IMR-90 (cell line): Measurements from ENCODE around the gene CLCF1. TPM values are rescaled to one million over a fixed set of nuclear protein-coding genes. Genes with fewer than 3 reads are reported as not detected.

Experiments used
- ATAC-seq: fragments of 200-7000 bp; cut with Tn5 transposase; 2 replicates; pipeline ENCODE4 v1.9.1; 2020; ENCODE audit warnings: low read depth, mild to moderate bottlenecking, moderate library complexity
- BruUV-seq: library from RNA; stranded (reverse); fragments of 400-500 nt; replicated peaks from 2 replicates; lab custom pipeline; 2021; lab: Mats Ljungman, UMichigan
- CTCF ChIA-PET: fragments of 300-600 bp; formaldehyde crosslinking; extraction: SDS; loops from one replicate; lab custom pipeline; 2021; ENCODE audit warnings: antibody characterized with exemption; lab: Yijun Ruan, JAX
- POLR2A ChIA-PET: fragments of 300-600 bp; sonication (Branson Sonifier 250); formaldehyde crosslinking; loops from one replicate; lab custom pipeline; 2022; ENCODE audit warnings: antibody characterized with exemption; ENCODE audit not compliant: unreplicated experiment; lab: Charles Lee
- DNase-seq: peaks from one replicate; pipeline ENCODE4 v3.0.0; 2013
- H2AFZ ChIP-seq: replicated peaks from 2 replicates; pipeline ENCODE3; 2013; ENCODE audit warnings: low read length, mild to moderate bottlenecking; ENCODE audit not compliant: poor library complexity
- H2AK5ac ChIP-seq: 2 replicates; pipeline ENCODE4 v1.6.1; 2013; ENCODE audit warnings: low read depth, low read length, inconsistent platforms
- H2AK9ac ChIP-seq: replicated peaks from 2 replicates; pipeline ENCODE3; 2013; ENCODE audit warnings: mild to moderate bottlenecking, low read depth, low read length, moderate library complexity; ENCODE audit not compliant: poor library complexity
- H2BK120ac ChIP-seq: 2 replicates; pipeline ENCODE4 v1.6.1; 2013; ENCODE audit warnings: low read depth, low read length, inconsistent platforms
- H2BK15ac ChIP-seq: 3 replicates; pipeline ENCODE4 v1.6.1; 2013; ENCODE audit warnings: low read depth, low read length, inconsistent platforms
- H2BK20ac ChIP-seq: 2 replicates; pipeline ENCODE4 v1.6.1; 2013; ENCODE audit warnings: low read depth, mild to moderate bottlenecking, inconsistent platforms, low read length, moderate library complexity
- H2BK5ac ChIP-seq: 2 replicates; pipeline ENCODE4 v1.6.1; 2013; ENCODE audit warnings: mild to moderate bottlenecking, low read depth, low read length, inconsistent platforms; ENCODE audit not compliant: poor library complexity, severe bottlenecking
- H3K14ac ChIP-seq: replicated peaks from 2 replicates; pipeline ENCODE4 v1.6.1; 2013; ENCODE audit warnings: low read depth, low read length, inconsistent platforms
- H3K18ac ChIP-seq: 2 replicates; pipeline ENCODE4 v1.6.1; 2013; ENCODE audit warnings: low read depth, low read length, control low read depth
- H3K23ac ChIP-seq: 2 replicates; pipeline ENCODE4 v1.6.1; 2013; ENCODE audit warnings: low read depth, low read length, inconsistent platforms
- H3K27ac ChIP-seq: 2 replicates; pipeline ENCODE4 v1.5.1; 2013; ENCODE audit warnings: mild to moderate bottlenecking, control low read depth, low read length; ENCODE audit not compliant: insufficient read depth
- H3K27me3 ChIP-seq: 2 replicates; pipeline ENCODE4 v1.6.1; 2013; ENCODE audit warnings: low read length; ENCODE audit not compliant: control insufficient read depth, insufficient read depth
- H3K36me3 ChIP-seq: 2 replicates; pipeline ENCODE4 v1.6.1; 2013; ENCODE audit warnings: low read length, mixed read lengths; ENCODE audit not compliant: control insufficient read depth, insufficient read depth
- H3K4ac ChIP-seq: 2 replicates; pipeline ENCODE4 v1.6.1; 2013; ENCODE audit warnings: low read depth, low read length, inconsistent platforms
- H3K4me1 ChIP-seq: 2 replicates; pipeline ENCODE4 v1.6.1; 2013; ENCODE audit warnings: low read length, mixed read lengths; ENCODE audit not compliant: control insufficient read depth, insufficient read depth
- H3K4me2 ChIP-seq: 2 replicates; pipeline ENCODE4 v1.6.1; 2013; ENCODE audit warnings: low read depth, mild to moderate bottlenecking, control low read depth, low read length, moderate library complexity
- H3K4me3 ChIP-seq: 2 replicates; pipeline ENCODE4 v1.5.1; 2013; ENCODE audit warnings: low read depth, mild to moderate bottlenecking, control low read depth, low read length, moderate library complexity; ENCODE audit not compliant: insufficient read depth
- H3K56ac ChIP-seq: 2 replicates; pipeline ENCODE4 v1.6.1; 2013; ENCODE audit warnings: low read length, inconsistent platforms; ENCODE audit not compliant: insufficient read depth; ENCODE audit errors: extremely low read depth
- H3K79me1 ChIP-seq, 2 experiments: 2 replicates each; pipeline ENCODE4 v1.6.1; 2013; ENCODE audit warnings: low read length in 2 of 2, inconsistent platforms in 1 of 2, low read depth in 1 of 2
- H3K9ac ChIP-seq: 2 replicates; pipeline ENCODE4 v1.6.1; 2013; ENCODE audit warnings: low read depth, low read length, control low read depth
- H3K9me1 ChIP-seq: 2 replicates; pipeline ENCODE4 v1.6.1; 2013; ENCODE audit warnings: low read length, inconsistent platforms; ENCODE audit not compliant: insufficient read depth
- H3K9me3 ChIP-seq: 2 replicates; pipeline ENCODE4 v1.6.1; 2013; ENCODE audit warnings: low read length; ENCODE audit not compliant: control insufficient read depth, insufficient read depth
- H4K20me1 ChIP-seq: 2 replicates; pipeline ENCODE4 v1.6.1; 2013; ENCODE audit warnings: low read length, inconsistent platforms; ENCODE audit not compliant: insufficient read depth
- H4K5ac ChIP-seq: 2 replicates; pipeline ENCODE4 v1.6.1; 2013; ENCODE audit warnings: mild to moderate bottlenecking, low read depth, low read length, control low read depth
- H4K8ac ChIP-seq, 2 experiments: 2 replicates each; pipeline ENCODE4 v1.6.1; 2013; ENCODE audit warnings: low read depth in 2 of 2, low read length in 2 of 2, control low read depth in 1 of 2, inconsistent platforms in 1 of 2
- H4K91ac ChIP-seq: 2 replicates; pipeline ENCODE4 v1.6.1; 2013; ENCODE audit warnings: low read depth, low read length, inconsistent platforms; ENCODE audit not compliant: insufficient read depth
- BHLHE40 ChIP-seq: fragments of 150-350 bp; IDR thresholded peaks from 2 replicates; pipeline ENCODE4 v1.6.1; 2016; ENCODE audit warnings: mild to moderate bottlenecking, low read depth, low read length
- CEBPB ChIP-seq: IDR thresholded peaks from 2 replicates; pipeline ENCODE4 v1.6.1; 2012; ENCODE audit warnings: low read depth, low read length, improper control_type of control experiment
- MAFK ChIP-seq: IDR thresholded peaks from 2 replicates; pipeline ENCODE4 v1.6.1; 2012; ENCODE audit warnings: low read depth, low read length, improper control_type of control experiment
- MAZ ChIP-seq: IDR thresholded peaks from 2 replicates; pipeline ENCODE4 v1.6.1; 2012; ENCODE audit warnings: low read depth, mild to moderate bottlenecking, low read length, improper control_type of control experiment, moderate library complexity, borderline replicate concordance
- NFE2L2 ChIP-seq: fragments of 150-350 bp; IDR thresholded peaks from 2 replicates; pipeline ENCODE4 v1.6.1; 2016; ENCODE audit warnings: low read depth, mild to moderate bottlenecking, low read length
- WGBS, 2 experiments: methylation state at CpG; one replicate each; pipeline versions ENCODE4 v1.1.5 to v1.1.7; 2013; ENCODE audit warnings: missing lambda C conversion rate in 2 of 2; ENCODE audit not compliant: insufficient read length in 1 of 2; ENCODE audit errors: extremely low coverage in 2 of 2; 5-methylcytosine and 5-hydroxymethylcytosine counted together
- dilution Hi-C: fragments of 300-500 bp; cut with HindIII; formaldehyde crosslinking; loops from one replicate; pipeline ENCODE4 v1.14.3; 2018; ENCODE audit warnings: low sequenced_read_pairs; ENCODE audit not compliant: unreplicated experiment
- in situ Hi-C: fragments of 300-500 bp; cut with MboI; formaldehyde crosslinking; loops from 3 replicates; pipeline ENCODE4 v1.14.3; 2019; ENCODE audit warnings: low sequenced_read_pairs, inconsistent platforms, mixed read lengths
- intact Hi-C: fragments of 100-400 bp; cut with micrococcal nuclease; formaldehyde crosslinking; loops from 2 replicates; pipeline ENCODE4 v1.10.0; 2022
- polyA plus RNA-seq, 3 experiments: library from polyadenylated mRNA; depleted of rRNA; stranded (reverse); fragments of >200 nt; gene quantifications; 2 replicates each; pipeline ENCODE4 v1.2.3, GENCODE V29; 2012; ENCODE audit warnings: low replicate concordance in 1 of 3
- total RNA-seq: library from RNA; depleted of rRNA; stranded (reverse); fragments of >200 nt; gene quantifications from 2 replicates; pipeline ENCODE4 v1.2.3, GENCODE V29; 2012
- TF ChIP-seq, protein P1 (sequence below): fragments of 150-350 bp; IDR thresholded peaks from 2 replicates; pipeline ENCODE4 v1.6.1; 2016; ENCODE audit warnings: low read depth, mild to moderate bottlenecking, low read length, moderate library complexity, borderline replicate concordance

The CLCF1 gene
- total and polyA plus RNA-seq, 2 of the 4 experiments (the other 2 are of a cell fraction) = 5.6 to 27.8 TPM

DNA sequence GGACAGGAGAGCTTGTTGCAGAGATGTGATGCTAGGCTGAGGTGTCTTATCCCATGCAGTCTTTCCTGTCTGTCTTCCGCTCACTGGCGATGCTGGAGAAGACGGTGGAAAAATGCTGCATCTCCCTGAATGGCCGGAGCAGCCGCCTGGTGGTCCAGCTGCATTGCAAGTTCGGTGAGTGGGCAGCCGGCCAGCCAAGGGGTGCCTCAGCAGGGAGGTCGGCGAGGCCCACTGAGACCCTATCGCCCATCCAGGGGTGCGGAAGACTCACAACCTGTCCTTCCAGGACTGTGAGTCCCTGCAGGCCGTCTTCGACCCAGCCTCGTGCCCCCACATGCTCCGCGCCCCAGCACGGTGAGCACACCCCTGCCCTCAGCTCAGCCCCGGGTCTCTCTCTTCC, 20.0 kb upstream of the CLCF1 start:
- BruUV-seq = no TSS peak
- Histone ChIP-seq H4K20me1 (peaks cover 9% of the 10 kb centered on the region; the same call in 1 of the 2 replicates), H3K4me2 (no peak overlapping the region), H3K9me1 (no peaks in the 10 kb centered on the region; the same call in 1 of the 2 replicates), H4K8ac (no peak overlapping the region), H3K27me3 (no peaks in the 10 kb centered on the region), H2AK9ac (peak overlapping the region; percentile 62), H3K79me1 (peaks cover 10 to 38% of the 10 kb centered on the region in 2 experiments; a peak in 3 of 4 replicates), H3K27ac (no peak overlapping the region), H3K18ac (no peak overlapping the region), H3K36me3 (peaks cover 23% of the 10 kb centered on the region), H3K56ac (no peak overlapping the region), H2BK120ac (no peak overlapping the region), H2BK5ac (no peak overlapping the region), H3K14ac (no peak overlapping the region), H4K5ac (no peak overlapping the region), H2AK5ac (no peak overlapping the region), H3K4me3 (no peak overlapping the region), H2BK20ac (no peak overlapping the region), H3K9ac (no peak overlapping the region), H3K4me1 (peaks cover 3% of the 10 kb centered on the region), H4K91ac (no peak overlapping the region), H2AFZ (no peak overlapping the region), H2BK15ac (no peak overlapping the region), H3K4ac (no peak overlapping the region), H3K23ac (no peak overlapping the region), H3K9me3 (no peaks in the 10 kb centered on the region)
- TF ChIP-seq CEBPB = no peak
- TF ChIP-seq, protein P1, sequence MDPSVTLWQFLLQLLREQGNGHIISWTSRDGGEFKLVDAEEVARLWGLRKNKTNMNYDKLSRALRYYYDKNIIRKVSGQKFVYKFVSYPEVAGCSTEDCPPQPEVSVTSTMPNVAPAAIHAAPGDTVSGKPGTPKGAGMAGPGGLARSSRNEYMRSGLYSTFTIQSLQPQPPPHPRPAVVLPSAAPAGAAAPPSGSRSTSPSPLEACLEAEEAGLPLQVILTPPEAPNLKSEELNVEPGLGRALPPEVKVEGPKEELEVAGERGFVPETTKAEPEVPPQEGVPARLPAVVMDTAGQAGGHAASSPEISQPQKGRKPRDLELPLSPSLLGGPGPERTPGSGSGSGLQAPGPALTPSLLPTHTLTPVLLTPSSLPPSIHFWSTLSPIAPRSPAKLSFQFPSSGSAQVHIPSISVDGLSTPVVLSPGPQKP = no peak
- TF ChIP-seq NFE2L2 = no peak
- no peak for TF ChIP-seq MAZ
- no peak for TF ChIP-seq MAFK
- TF ChIP-seq BHLHE40 = no peak
- dilution Hi-C loops = no loop called here
- intact Hi-C loops = no loop called here
- 93% methylated on average over 12 of the region's 18 CpGs; no CpG with 5 or more reads in 1 of the 2 experiments for WGBS, 2 experiments
- in situ Hi-C loops = no loop called here
- DNase-seq = no peak
- ChIA-PET CTCF (no interaction called here), POLR2A (no interaction called here)
- ATAC-seq = no peak
